Activated B cell treated with CpG ODN at 0.5 μM for 24 hours (primary cell): ENCODE results near the gene MYH11. TPM values are rescaled to one million over a fixed set of nuclear protein-coding genes. Genes with fewer than 3 reads are reported as not detected.

Experiments
- ATAC-seq: fragments of 200-7000 bp; cut with Tn5 transposase; one replicate; pipeline ENCODE4 v1.10.0; 2021; ENCODE audit warnings: low read depth, mild to moderate bottlenecking, moderate library complexity
- CTCF ChIA-PET: fragments of 350-600 bp; sonication (Branson Sonifier 250); formaldehyde crosslinking; loops from one replicate; lab custom pipeline; 2021; ENCODE audit warnings: antibody characterized with exemption; lab: Charles Lee
- POLR2A ChIA-PET: fragments of 350-600 bp; sonication (Branson Sonifier 250); formaldehyde crosslinking; loops from one replicate; lab custom pipeline; 2021; ENCODE audit warnings: antibody characterized with exemption; lab: Charles Lee
- DNase-seq: peaks from one replicate; pipeline ENCODE4 v3.0.0; 2022
- H3K27ac Mint-ChIP-seq: one replicate; pipeline ENCODE4 v1.8.0; 2020; ENCODE audit warnings: mixed read lengths
- H3K27me3 Mint-ChIP-seq: one replicate; pipeline ENCODE4 v1.8.0; 2021; ENCODE audit warnings: mixed read lengths
- H3K36me3 Mint-ChIP-seq: one replicate; pipeline ENCODE4 v1.8.0; 2021; ENCODE audit warnings: low read depth, mixed read lengths
- H3K4me1 Mint-ChIP-seq: one replicate; pipeline ENCODE4 v1.8.0; 2021; ENCODE audit warnings: mixed read lengths
- H3K4me3 Mint-ChIP-seq: one replicate; pipeline ENCODE4 v1.8.0; 2020; ENCODE audit warnings: mild to moderate bottlenecking, mixed read lengths
- H3K9me3 Mint-ChIP-seq: one replicate; pipeline ENCODE4 v1.8.0; 2020; ENCODE audit warnings: mixed read lengths
- intact Hi-C: fragments of 100-400 bp; cut with micrococcal nuclease; formaldehyde crosslinking; loops from one replicate; pipeline ENCODE4 v1.15.1; 2024
- total RNA-seq: library from RNA; stranded (reverse); gene quantifications from 2 replicates; pipeline ENCODE4 v1.2.3, GENCODE V29; 2022
- TF ChIP-seq, protein P1 (sequence below): fragments of 200-600 bp; IDR thresholded peaks from one replicate; pipeline ENCODE4 v1.8.0; 2022; ENCODE audit warnings: antibody characterized with exemption, mild to moderate bottlenecking

Gene MYH11
- total RNA-seq, 1 donor from 2014 or later, result 0.58 TPM

GRCh38 chr16:15691046-15691445 lies 165.8 kb downstream of the MYH11 start:
- TF ChIP-seq, protein P1, sequence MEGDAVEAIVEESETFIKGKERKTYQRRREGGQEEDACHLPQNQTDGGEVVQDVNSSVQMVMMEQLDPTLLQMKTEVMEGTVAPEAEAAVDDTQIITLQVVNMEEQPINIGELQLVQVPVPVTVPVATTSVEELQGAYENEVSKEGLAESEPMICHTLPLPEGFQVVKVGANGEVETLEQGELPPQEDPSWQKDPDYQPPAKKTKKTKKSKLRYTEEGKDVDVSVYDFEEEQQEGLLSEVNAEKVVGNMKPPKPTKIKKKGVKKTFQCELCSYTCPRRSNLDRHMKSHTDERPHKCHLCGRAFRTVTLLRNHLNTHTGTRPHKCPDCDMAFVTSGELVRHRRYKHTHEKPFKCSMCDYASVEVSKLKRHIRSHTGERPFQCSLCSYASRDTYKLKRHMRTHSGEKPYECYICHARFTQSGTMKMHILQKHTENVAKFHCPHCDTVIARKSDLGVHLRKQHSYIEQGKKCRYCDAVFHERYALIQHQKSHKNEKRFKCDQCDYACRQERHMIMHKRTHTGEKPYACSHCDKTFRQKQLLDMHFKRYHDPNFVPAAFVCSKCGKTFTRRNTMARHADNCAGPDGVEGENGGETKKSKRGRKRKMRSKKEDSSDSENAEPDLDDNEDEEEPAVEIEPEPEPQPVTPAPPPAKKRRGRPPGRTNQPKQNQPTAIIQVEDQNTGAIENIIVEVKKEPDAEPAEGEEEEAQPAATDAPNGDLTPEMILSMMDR, result no peak
- ATAC-seq (no peak), DNase-seq (no peak)
- ChIA-PET POLR2A (no interaction called here), CTCF (no interaction called here)
- H3K4me3 Mint-ChIP-seq, result no peak overlapping the region
- no peaks in the 10 kb centered on the region for H3K27me3 Mint-ChIP-seq
- H3K27ac Mint-ChIP-seq, result no peak overlapping the region
- peaks cover 88% of the 10 kb centered on the region for H3K36me3 Mint-ChIP-seq
- H3K9me3 Mint-ChIP-seq, result no peaks in the 10 kb centered on the region
- H3K4me1 Mint-ChIP-seq, result no peaks in the 10 kb centered on the region
- intact Hi-C loops, result no loop called here

- no peak for ATAC-seq
- Mint-ChIP-seq H3K4me1 (no peaks in the 10 kb centered on the region), H3K27ac (no peak overlapping the region), H3K36me3 (peaks cover 90% of the 10 kb centered on the region), H3K9me3 (no peaks in the 10 kb centered on the region), H3K27me3 (no peaks in the 10 kb centered on the region), H3K4me3 (no peak overlapping the region)
- intact Hi-C loops, result no loop called here
- TF ChIP-seq, protein P1, result no peak
- no peak for DNase-seq
- POLR2A ChIA-PET, result no interaction called here
- CTCF ChIA-PET, result no interaction called here
Measured at GRCh38 chr16:15690296-15690695, 166.5 kb downstream of the MYH11 start.

GRCh38 chr16:15689290-15689689 lies 167.5 kb downstream of the MYH11 start:
- POLR2A ChIA-PET, result no interaction called here
- CTCF ChIA-PET, result no interaction called here
- Mint-ChIP-seq H3K4me1 (no peaks in the 10 kb centered on the region), H3K9me3 (no peaks in the 10 kb centered on the region), H3K27me3 (no peaks in the 10 kb centered on the region), H3K36me3 (peaks cover 89% of the 10 kb centered on the region), H3K4me3 (no peak overlapping the region), H3K27ac (no peak overlapping the region)
- ATAC-seq (no peak), DNase-seq (no peak)
- intact Hi-C loops, result no loop called here
- TF ChIP-seq, protein P1, result no peak

DNA sequence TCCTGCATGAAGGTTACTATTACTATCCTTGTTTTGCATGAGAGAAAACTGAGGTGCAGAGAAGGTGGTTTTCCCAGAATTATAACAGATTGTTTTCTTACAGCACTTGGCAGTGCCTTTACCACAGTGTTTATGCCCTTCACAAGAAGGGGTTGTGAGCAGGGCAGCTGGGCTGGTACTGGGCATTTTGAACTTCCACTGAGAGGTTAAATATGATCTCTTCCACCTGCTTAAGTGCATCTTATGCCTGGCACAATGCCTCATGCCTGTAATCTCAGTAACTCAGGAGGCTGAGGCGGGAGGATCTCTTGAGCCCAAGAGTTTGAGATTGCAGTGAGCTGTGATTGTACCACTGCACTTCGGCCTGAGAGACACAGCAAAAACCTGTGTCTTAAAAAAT lies 170.5 kb downstream of the MYH11 start:
- no peak overlapping the region for H3K4me3 Mint-ChIP-seq
- no peaks in the 10 kb centered on the region for H3K9me3 Mint-ChIP-seq
- TF ChIP-seq, protein P1, result no peak
- peaks cover 8% of the 10 kb centered on the region for H3K4me1 Mint-ChIP-seq
- ChIA-PET CTCF (no interaction called here), POLR2A (no interaction called here)
- no peak for DNase-seq
- peaks cover 82% of the 10 kb centered on the region for H3K36me3 Mint-ChIP-seq
- H3K27ac Mint-ChIP-seq, result no peak overlapping the region
- no peak for ATAC-seq
- no peaks in the 10 kb centered on the region for H3K27me3 Mint-ChIP-seq
- intact Hi-C loops, result no loop called here

- Mint-ChIP-seq H3K4me1 (peaks cover 8% of the 10 kb centered on the region), H3K9me3 (no peaks in the 10 kb centered on the region), H3K27me3 (no peaks in the 10 kb centered on the region), H3K4me3 (no peak overlapping the region), H3K36me3 (peaks cover 85% of the 10 kb centered on the region), H3K27ac (peak overlapping the region; percentile 42)
- TF ChIP-seq, protein P1, result no peak
- DNase-seq (no peak), ATAC-seq (peak; percentile 87)
- CTCF ChIA-PET, result interaction anchor here (0.8 to 1.1 kb wide), 3 partner anchors 11 to 254 kb away, joined by 3 to 5 read pairs (median 3); no protein-coding TSS in a partner anchor
- intact Hi-C loops, result loop anchor here (1.0 kb wide), 1 partner anchor 255 kb away; no protein-coding TSS in a partner anchor
- POLR2A ChIA-PET, result interaction anchor here (3.0 kb wide), 1 partner anchor 39 kb away, joined by 16 read pairs; the partner anchor contains the start of gene MARF1
Measured at GRCh38 chr16:15682105-15682570, 174.7 kb downstream of the MYH11 start.
